Measurements from ENCODE around the gene RGSL1. TPM values are rescaled to one million over a fixed set of nuclear protein-coding genes. Genes with fewer than 3 reads are reported as not detected.
A peak's percentile ranks its signal among the peaks of the same experiment; 100 is the strongest.

The RGSL1 gene
- total RNA-seq, 1 donor, result not detected

- DNase-seq (ENCODE audit: low read depth), result no peak
- no peak for TF ChIP-seq CTCF (IDR thresholded peaks at IDR 0.05; ENCODE audit: insufficient read depth, low read length)
- no peak overlapping the region for H3K4me3 ChIP-seq (ENCODE audit: low read depth, low read length)
These were observed 34.7 kb downstream of the RGSL1 start for GRCh38 chr1:182484531-182485257.

GRCh38 chr1:182485861-182486260, 35.9 kb downstream of the RGSL1 start:
- DNase-seq (ENCODE audit: low read depth), result no peak
- no peak overlapping the region for H3K4me3 ChIP-seq (ENCODE audit: low read depth, low read length)
- no peak for TF ChIP-seq CTCF (IDR thresholded peaks at IDR 0.05; ENCODE audit: insufficient read depth, low read length)

GRCh38 chr1:182488803-182489202, 38.9 kb downstream of the RGSL1 start:
- no peak for DNase-seq (ENCODE audit: low read depth)

GRCh38 chr1:182493063-182493462, 43.1 kb downstream of the RGSL1 start:
- H3K4me3 ChIP-seq (ENCODE audit: low read depth, low read length), result no peak overlapping the region
- no peak for DNase-seq (ENCODE audit: low read depth)
- no peak for TF ChIP-seq CTCF (IDR thresholded peaks at IDR 0.05; ENCODE audit: insufficient read depth, low read length)

More at GRCh38 chr1:182488803-182489202, 38.9 kb downstream of the RGSL1 start:
- H3K4me3 ChIP-seq (ENCODE audit: low read depth, low read length), result no peak overlapping the region
- no peak for TF ChIP-seq CTCF (IDR thresholded peaks at IDR 0.05; ENCODE audit: insufficient read depth, low read length)

- no peak overlapping the region for H3K4me3 ChIP-seq (ENCODE audit: low read depth, low read length)
- no peak for DNase-seq (ENCODE audit: low read depth)
- TF ChIP-seq CTCF (IDR thresholded peaks at IDR 0.05; ENCODE audit: insufficient read depth, low read length), result no peak
These were observed 45.1 kb downstream of the RGSL1 start for GRCh38 chr1:182495002-182495401.

GRCh38 chr1:182495693-182496092, 45.7 kb downstream of the RGSL1 start:
- H3K4me3 ChIP-seq (ENCODE audit: low read depth, low read length), result no peak overlapping the region
- DNase-seq (ENCODE audit: low read depth), result no peak
- no peak for TF ChIP-seq CTCF (IDR thresholded peaks at IDR 0.05; ENCODE audit: insufficient read depth, low read length)

GRCh38 chr1:182507685-182508084, 57.7 kb downstream of the RGSL1 start:
- H3K4me3 ChIP-seq (ENCODE audit: low read depth, low read length), result no peak overlapping the region
- no peak for TF ChIP-seq CTCF (IDR thresholded peaks at IDR 0.05; ENCODE audit: insufficient read depth, low read length)
- peak; percentile 16 for DNase-seq (ENCODE audit: low read depth)
